Duodenal mucosa (tissue), 2 donors: ENCODE data around the gene ALKBH5.

ENCODE experiments used
- H3K27ac ChIP-seq: one replicate; pipeline ENCODE4 v1.7.0; 2013; ENCODE audit warnings: low read depth, low read length
- H3K27me3 ChIP-seq, 2 donors: one replicate each; pipeline ENCODE4 v1.7.0; 2013; ENCODE audit warnings: low read length in 2 of 2, control low read depth in 1 of 2; ENCODE audit not compliant: insufficient read depth in 2 of 2, control insufficient read depth in 1 of 2
- H3K36me3 ChIP-seq, 2 donors: one replicate each; pipeline ENCODE4 v1.7.0; 2013; ENCODE audit warnings: low read length in 2 of 2, control low read depth in 1 of 2; ENCODE audit not compliant: insufficient read depth in 2 of 2, control insufficient read depth in 1 of 2
- H3K4me1 ChIP-seq, 2 donors: one replicate each; pipeline ENCODE4 v1.7.0; 2013; ENCODE audit warnings: low read length in 2 of 2, control low read depth in 1 of 2; ENCODE audit not compliant: insufficient read depth in 2 of 2, control insufficient read depth in 1 of 2
- H3K4me3 ChIP-seq, 2 donors: one replicate each; pipeline ENCODE4 v1.7.0; 2013; ENCODE audit warnings: low read length in 2 of 2, low read depth in 1 of 2
- H3K9ac ChIP-seq, 2 donors: one replicate each; pipeline ENCODE4 v1.7.0; 2013; ENCODE audit warnings: low read length in 2 of 2, low read depth in 1 of 2
- H3K9me3 ChIP-seq, 2 donors: one replicate each; pipeline ENCODE4 v1.7.0; 2013; ENCODE audit warnings: low read length in 2 of 2, control low read depth in 1 of 2; ENCODE audit not compliant: control insufficient read depth in 1 of 2

The ALKBH5 gene

GRCh38 chr17:18227635-18228034 lies 44.0 kb downstream of the ALKBH5 start:
- Histone ChIP-seq H3K27ac (no peak overlapping the region), H3K4me3 (no peak overlapping the region), H3K9me3 (no peaks in the 10 kb centered on the region), H3K9ac (no peak overlapping the region), H3K4me1 (peaks cover 8 to 15% of the 10 kb centered on the region in 2 donors), H3K27me3 (no peaks in the 10 kb centered on the region), H3K36me3 (no peaks in the 10 kb centered on the region)

- Histone ChIP-seq H3K27me3 (no peaks in the 10 kb centered on the region), H3K4me1 (peaks cover 8 to 15% of the 10 kb centered on the region in 2 donors), H3K27ac (no peak overlapping the region), H3K9me3 (no peaks in the 10 kb centered on the region), H3K4me3 (no peak overlapping the region), H3K9ac (no peak overlapping the region), H3K36me3 (no peaks in the 10 kb centered on the region)
These were observed 44.6 kb downstream of the ALKBH5 start for GRCh38 chr17:18228176-18228682.

GRCh38 chr17:18229254-18229653 lies 45.6 kb downstream of the ALKBH5 start:
- H3K4me3 ChIP-seq, result no peak overlapping the region
- peaks cover 6 to 7% of the 10 kb centered on the region in 2 donors for H3K36me3 ChIP-seq
- H3K27me3 ChIP-seq, result no peaks in the 10 kb centered on the region
- peaks cover 8 to 15% of the 10 kb centered on the region in 2 donors for H3K4me1 ChIP-seq
- H3K9ac ChIP-seq, result no peak overlapping the region
- H3K9me3 ChIP-seq, result no peaks in the 10 kb centered on the region
- H3K27ac ChIP-seq, result no peak overlapping the region

- Histone ChIP-seq H3K27ac (no peak overlapping the region), H3K9ac (no peak overlapping the region), H3K9me3 (no peaks in the 10 kb centered on the region), H3K36me3 (peaks cover 7 to 11% of the 10 kb centered on the region in 2 donors), H3K4me3 (no peak overlapping the region), H3K27me3 (no peaks in the 10 kb centered on the region), H3K4me1 (peaks cover 9 to 14% of the 10 kb centered on the region in 2 donors)
These were observed 46.1 kb downstream of the ALKBH5 start for GRCh38 chr17:18229771-18230170.

GRCh38 chr17:18230288-18231141 lies 46.9 kb downstream of the ALKBH5 start:
- H3K4me1 ChIP-seq, result peaks cover 10 to 16% of the 10 kb centered on the region in 2 donors
- H3K9ac ChIP-seq, result no peak overlapping the region
- no peaks in the 10 kb centered on the region for H3K27me3 ChIP-seq
- H3K4me3 ChIP-seq, result no peak overlapping the region
- no peak overlapping the region for H3K27ac ChIP-seq
- H3K36me3 ChIP-seq, result peaks cover 7 to 19% of the 10 kb centered on the region in 2 donors
- no peaks in the 10 kb centered on the region for H3K9me3 ChIP-seq

- H3K4me1 ChIP-seq, result peaks cover 7 to 20% of the 10 kb centered on the region in 2 donors
- no peak overlapping the region for H3K27ac ChIP-seq
- H3K27me3 ChIP-seq, result no peaks in the 10 kb centered on the region
- peaks cover 10 to 25% of the 10 kb centered on the region in 2 donors for H3K36me3 ChIP-seq
- no peak overlapping the region for H3K4me3 ChIP-seq
- no peaks in the 10 kb centered on the region for H3K9me3 ChIP-seq
- H3K9ac ChIP-seq, result no peak overlapping the region
These were observed 47.5 kb downstream of the ALKBH5 start for GRCh38 chr17:18231164-18231563.

GRCh38 chr17:18233803-18234518 lies 50.3 kb downstream of the ALKBH5 start:
- Histone ChIP-seq H3K4me1 (peaks cover 0 to 17% of the 10 kb centered on the region in 2 donors), H3K27me3 (no peaks in the 10 kb centered on the region), H3K27ac (no peak overlapping the region), H3K9ac (no peak overlapping the region), H3K36me3 (peaks cover 11 to 40% of the 10 kb centered on the region in 2 donors), H3K9me3 (no peaks in the 10 kb centered on the region), H3K4me3 (no peak overlapping the region)

- Histone ChIP-seq H3K36me3 (peaks cover 11 to 40% of the 10 kb centered on the region in 2 donors), H3K27me3 (no peaks in the 10 kb centered on the region)
These were observed 51.3 kb downstream of the ALKBH5 start for GRCh38 chr17:18234853-18235380.

GRCh38 chr17:18235743-18236256 lies 52.2 kb downstream of the ALKBH5 start:
- Histone ChIP-seq H3K4me1 (peaks cover 0 to 17% of the 10 kb centered on the region in 2 donors), H3K36me3 (peaks cover 11 to 40% of the 10 kb centered on the region in 2 donors), H3K4me3 (no peak overlapping the region), H3K9me3 (no peaks in the 10 kb centered on the region), H3K9ac (no peak overlapping the region), H3K27ac (peak overlapping the region; percentile 3), H3K27me3 (no peaks in the 10 kb centered on the region)

More at GRCh38 chr17:18234853-18235380, 51.3 kb downstream of the ALKBH5 start:
- Histone ChIP-seq H3K4me3 (no peak overlapping the region), H3K4me1 (peaks cover 0 to 17% of the 10 kb centered on the region in 2 donors), H3K9ac (no peak overlapping the region), H3K27ac (no peak overlapping the region), H3K9me3 (no peaks in the 10 kb centered on the region)
